ENCODE measurements around the gene CD247. TPM values are rescaled to one million over a fixed set of nuclear protein-coding genes. Genes with fewer than 3 reads are reported as not detected.

The CD247 gene
- total and polyA plus RNA-seq, 9 of the 15 experiments (the other 6 are each of a cell fraction or from before 2014, with no cell fraction given) = 0.08 to 0.42 (median 0.28) TPM; not detected in 5

- TF ChIP-seq ZNF740 (CRISPR knock-in tag; IDR thresholded peaks at IDR 0.05) (peak; percentile 61; the same call in 1 of the 2 replicates), ZNF740 (tag; IDR thresholded peaks at IDR 0.05) (no peak), ZNF174 (CRISPR knock-in tag; IDR thresholded peaks at IDR 0.05) (no peak), COPS2 (conservative IDR thresholded peaks at IDR 0.05) (no peak), HDAC1 (IDR thresholded peaks at IDR 0.05) (peak in 1 of 2 experiments; percentile 51; a peak in 2 of 4 replicates), CHCHD3 (CRISPR knock-in tag; IDR thresholded peaks at IDR 0.05) (no peak; the same call in 1 of the 2 replicates), MYC (IDR thresholded peaks at IDR 0.05; ENCODE audit: low read depth, low read length) (peak; percentile 83), MYC (CRISPR knock-in tag; IDR thresholded peaks at IDR 0.05; ENCODE audit: borderline replicate concordance, low read depth) (no peak), CGGBP1 (CRISPR knock-in tag; IDR thresholded peaks at IDR 0.05) (no peak), HES1 (IDR thresholded peaks at IDR 0.05; ENCODE audit: low read depth) (no peak), CBX2 (IDR thresholded peaks at IDR 0.05; ENCODE audit: insufficient read depth, low read length, poor library complexity, severe bottlenecking) (no peak), USF2 (CRISPR knock-in tag; IDR thresholded peaks at IDR 0.05) (no peak), ARID3B (CRISPR knock-in tag; IDR thresholded peaks at IDR 0.05; ENCODE audit: borderline replicate concordance) (no peak), MCM2 (IDR thresholded peaks at IDR 0.05; ENCODE audit: low read depth) (no peak), FOXJ3 (CRISPR knock-in tag; IDR thresholded peaks at IDR 0.05) (no peak), ZNF589 (CRISPR knock-in tag; IDR thresholded peaks at IDR 0.05; ENCODE audit: low read depth) (peak; percentile 72; the same call in 1 of the 2 replicates), GTF2E2 (tag; IDR thresholded peaks at IDR 0.05) (peak; percentile 94), SNAPC5 (CRISPR knock-in tag; IDR thresholded peaks at IDR 0.05) (no peak), KAT8 (IDR thresholded peaks at IDR 0.05; ENCODE audit: low read depth) (no peak), HDAC8 (tag; IDR thresholded peaks at IDR 0.05) (peak; percentile 65; the same call in 1 of the 2 replicates), ZNF511 (CRISPR knock-in tag; IDR thresholded peaks at IDR 0.05) (0 out of 2 replicates have a peak, but pooled peaks have one; percentile 56), HDAC3 (IDR thresholded peaks at IDR 0.05; ENCODE audit: borderline replicate concordance, partially characterized antibody) (no peak), MTA1 (IDR thresholded peaks at IDR 0.05; ENCODE audit: borderline replicate concordance) (no peak)
Observed at GRCh38 chr1:167553136-167554027, 35.1 kb upstream of the CD247 start, which contains the start of gene CREG1 (continued).
